H1 (cell line): Measurements from ENCODE around the gene SH3PXD2A. TPM values are rescaled to one million over a fixed set of nuclear protein-coding genes. Genes with fewer than 3 reads are reported as not detected.

Source experiments
- BRCA1 ChIP-seq: IDR thresholded peaks from 2 replicates; pipeline ENCODE4 v1.6.1; 2012; ENCODE audit warnings: low read depth, low read length, improper control_type of control experiment
- CHD1 ChIP-seq: IDR thresholded peaks from 2 replicates; pipeline ENCODE4 v1.6.1; 2012; ENCODE audit warnings: low read depth, low read length, improper control_type of control experiment
- CREB1 ChIP-seq: IDR thresholded peaks from 2 replicates; pipeline ENCODE4 v1.6.1; 2012; ENCODE audit warnings: inconsistent platforms
- EP300 ChIP-seq, 2 experiments: IDR thresholded peaks; 1 replicate in 1 of 2; 2 replicates in 1 of 2; pipeline ENCODE4 v1.6.1; 2011 to 2012; ENCODE audit warnings: low read depth in 2 of 2, low read length in 2 of 2, mild to moderate bottlenecking in 2 of 2, borderline replicate concordance in 1 of 2, inconsistent platforms in 1 of 2, moderate library complexity in 1 of 2
- HDAC6 ChIP-seq: IDR thresholded peaks from one replicate; pipeline ENCODE4 v1.7.1; 2012; ENCODE audit warnings: low read depth, mild to moderate bottlenecking, inconsistent platforms, low read length, moderate library complexity
- POLR2AphosphoS5 ChIP-seq: IDR thresholded peaks from 2 replicates; pipeline ENCODE4 v1.6.1; 2011; ENCODE audit warnings: low read depth, low read length
- SIN3A ChIP-seq, 2 experiments: IDR thresholded peaks in 1 of 2; conservative IDR thresholded peaks in 1 of 2; 2 replicates each; pipeline ENCODE4 v1.6.1; 2011 to 2012; ENCODE audit warnings: low read length in 2 of 2, improper control_type of control experiment in 1 of 2, low read depth in 1 of 2, mild to moderate bottlenecking in 1 of 2
- SP2 ChIP-seq: IDR thresholded peaks from 2 replicates; pipeline ENCODE4 v1.6.1; 2012; ENCODE audit warnings: mild to moderate bottlenecking, low read length, inconsistent platforms
- TAF1 ChIP-seq: IDR thresholded peaks from 2 replicates; pipeline ENCODE4 v1.6.1; 2011; ENCODE audit warnings: mild to moderate bottlenecking, low read depth, low read length
- TCF12 ChIP-seq: IDR thresholded peaks from 2 replicates; pipeline ENCODE4 v1.6.1; 2011; ENCODE audit warnings: low read depth, mild to moderate bottlenecking, low read length
- polyA plus RNA-seq, 7 experiments: library from polyadenylated mRNA; depleted of rRNA in 3 of 7; stranded (reverse) in 5 of 7; unstranded in 2 of 7; fragments of >200 nt in 5 of 7; fragments of 200-250 nt in 2 of 7; gene quantifications; 1 replicate in 5 of 7; 2 replicates in 1 of 7; 4 replicates in 1 of 7; pipeline versions ENCODE4 v1.2.1 to v1.2.3, GENCODE V29; 2011 to 2013; ENCODE audit warnings: missing spikeins in 2 of 7, mixed read lengths in 2 of 7
- total RNA-seq: library from RNA; stranded (reverse); fragmentation: NEBNext Ultra II Directional; extraction: Animal tissue kit (Norgen Biotek cat#: 25700); gene quantifications from 2 replicates; pipeline ENCODE4 v1.2.1, GENCODE V29; 2021
- TF ChIP-seq, protein P1 (sequence below): fragments of 300-600 bp; sonication (generic); IDR thresholded peaks from 2 replicates; pipeline ENCODE4 v1.7.1; 2012; ENCODE audit warnings: low read length, moderate library complexity, mild to moderate bottlenecking, inconsistent platforms; ENCODE audit not compliant: insufficient replicate concordance

SH3PXD2A gene
- total and polyA plus RNA-seq, 2 of the 8 experiments (the other 6 are each of a cell fraction or from before 2014, with no cell fraction given): 5.4 to 16.3 TPM

DNA sequence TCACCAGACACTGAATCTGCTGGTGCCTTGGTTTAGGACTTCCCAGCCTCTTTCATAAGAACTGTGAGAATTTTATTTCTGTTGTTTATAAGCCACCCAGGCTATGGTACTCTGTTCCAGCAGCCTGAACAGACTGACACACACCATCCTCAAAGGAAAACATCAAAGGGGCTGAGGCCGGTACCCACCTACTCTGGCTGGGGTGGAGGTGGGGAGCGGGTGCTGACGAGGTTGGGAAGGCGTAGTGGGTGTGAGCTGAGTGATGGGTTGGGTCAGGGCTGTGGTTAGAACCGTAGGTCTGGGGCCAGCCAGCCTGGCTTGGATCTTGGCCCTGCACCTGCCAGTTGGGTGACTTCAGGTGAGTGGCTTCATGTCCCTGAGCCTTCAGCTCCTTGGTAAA lies 136.3 kb downstream of the SH3PXD2A start (continued):
- TF ChIP-seq, protein P1, sequence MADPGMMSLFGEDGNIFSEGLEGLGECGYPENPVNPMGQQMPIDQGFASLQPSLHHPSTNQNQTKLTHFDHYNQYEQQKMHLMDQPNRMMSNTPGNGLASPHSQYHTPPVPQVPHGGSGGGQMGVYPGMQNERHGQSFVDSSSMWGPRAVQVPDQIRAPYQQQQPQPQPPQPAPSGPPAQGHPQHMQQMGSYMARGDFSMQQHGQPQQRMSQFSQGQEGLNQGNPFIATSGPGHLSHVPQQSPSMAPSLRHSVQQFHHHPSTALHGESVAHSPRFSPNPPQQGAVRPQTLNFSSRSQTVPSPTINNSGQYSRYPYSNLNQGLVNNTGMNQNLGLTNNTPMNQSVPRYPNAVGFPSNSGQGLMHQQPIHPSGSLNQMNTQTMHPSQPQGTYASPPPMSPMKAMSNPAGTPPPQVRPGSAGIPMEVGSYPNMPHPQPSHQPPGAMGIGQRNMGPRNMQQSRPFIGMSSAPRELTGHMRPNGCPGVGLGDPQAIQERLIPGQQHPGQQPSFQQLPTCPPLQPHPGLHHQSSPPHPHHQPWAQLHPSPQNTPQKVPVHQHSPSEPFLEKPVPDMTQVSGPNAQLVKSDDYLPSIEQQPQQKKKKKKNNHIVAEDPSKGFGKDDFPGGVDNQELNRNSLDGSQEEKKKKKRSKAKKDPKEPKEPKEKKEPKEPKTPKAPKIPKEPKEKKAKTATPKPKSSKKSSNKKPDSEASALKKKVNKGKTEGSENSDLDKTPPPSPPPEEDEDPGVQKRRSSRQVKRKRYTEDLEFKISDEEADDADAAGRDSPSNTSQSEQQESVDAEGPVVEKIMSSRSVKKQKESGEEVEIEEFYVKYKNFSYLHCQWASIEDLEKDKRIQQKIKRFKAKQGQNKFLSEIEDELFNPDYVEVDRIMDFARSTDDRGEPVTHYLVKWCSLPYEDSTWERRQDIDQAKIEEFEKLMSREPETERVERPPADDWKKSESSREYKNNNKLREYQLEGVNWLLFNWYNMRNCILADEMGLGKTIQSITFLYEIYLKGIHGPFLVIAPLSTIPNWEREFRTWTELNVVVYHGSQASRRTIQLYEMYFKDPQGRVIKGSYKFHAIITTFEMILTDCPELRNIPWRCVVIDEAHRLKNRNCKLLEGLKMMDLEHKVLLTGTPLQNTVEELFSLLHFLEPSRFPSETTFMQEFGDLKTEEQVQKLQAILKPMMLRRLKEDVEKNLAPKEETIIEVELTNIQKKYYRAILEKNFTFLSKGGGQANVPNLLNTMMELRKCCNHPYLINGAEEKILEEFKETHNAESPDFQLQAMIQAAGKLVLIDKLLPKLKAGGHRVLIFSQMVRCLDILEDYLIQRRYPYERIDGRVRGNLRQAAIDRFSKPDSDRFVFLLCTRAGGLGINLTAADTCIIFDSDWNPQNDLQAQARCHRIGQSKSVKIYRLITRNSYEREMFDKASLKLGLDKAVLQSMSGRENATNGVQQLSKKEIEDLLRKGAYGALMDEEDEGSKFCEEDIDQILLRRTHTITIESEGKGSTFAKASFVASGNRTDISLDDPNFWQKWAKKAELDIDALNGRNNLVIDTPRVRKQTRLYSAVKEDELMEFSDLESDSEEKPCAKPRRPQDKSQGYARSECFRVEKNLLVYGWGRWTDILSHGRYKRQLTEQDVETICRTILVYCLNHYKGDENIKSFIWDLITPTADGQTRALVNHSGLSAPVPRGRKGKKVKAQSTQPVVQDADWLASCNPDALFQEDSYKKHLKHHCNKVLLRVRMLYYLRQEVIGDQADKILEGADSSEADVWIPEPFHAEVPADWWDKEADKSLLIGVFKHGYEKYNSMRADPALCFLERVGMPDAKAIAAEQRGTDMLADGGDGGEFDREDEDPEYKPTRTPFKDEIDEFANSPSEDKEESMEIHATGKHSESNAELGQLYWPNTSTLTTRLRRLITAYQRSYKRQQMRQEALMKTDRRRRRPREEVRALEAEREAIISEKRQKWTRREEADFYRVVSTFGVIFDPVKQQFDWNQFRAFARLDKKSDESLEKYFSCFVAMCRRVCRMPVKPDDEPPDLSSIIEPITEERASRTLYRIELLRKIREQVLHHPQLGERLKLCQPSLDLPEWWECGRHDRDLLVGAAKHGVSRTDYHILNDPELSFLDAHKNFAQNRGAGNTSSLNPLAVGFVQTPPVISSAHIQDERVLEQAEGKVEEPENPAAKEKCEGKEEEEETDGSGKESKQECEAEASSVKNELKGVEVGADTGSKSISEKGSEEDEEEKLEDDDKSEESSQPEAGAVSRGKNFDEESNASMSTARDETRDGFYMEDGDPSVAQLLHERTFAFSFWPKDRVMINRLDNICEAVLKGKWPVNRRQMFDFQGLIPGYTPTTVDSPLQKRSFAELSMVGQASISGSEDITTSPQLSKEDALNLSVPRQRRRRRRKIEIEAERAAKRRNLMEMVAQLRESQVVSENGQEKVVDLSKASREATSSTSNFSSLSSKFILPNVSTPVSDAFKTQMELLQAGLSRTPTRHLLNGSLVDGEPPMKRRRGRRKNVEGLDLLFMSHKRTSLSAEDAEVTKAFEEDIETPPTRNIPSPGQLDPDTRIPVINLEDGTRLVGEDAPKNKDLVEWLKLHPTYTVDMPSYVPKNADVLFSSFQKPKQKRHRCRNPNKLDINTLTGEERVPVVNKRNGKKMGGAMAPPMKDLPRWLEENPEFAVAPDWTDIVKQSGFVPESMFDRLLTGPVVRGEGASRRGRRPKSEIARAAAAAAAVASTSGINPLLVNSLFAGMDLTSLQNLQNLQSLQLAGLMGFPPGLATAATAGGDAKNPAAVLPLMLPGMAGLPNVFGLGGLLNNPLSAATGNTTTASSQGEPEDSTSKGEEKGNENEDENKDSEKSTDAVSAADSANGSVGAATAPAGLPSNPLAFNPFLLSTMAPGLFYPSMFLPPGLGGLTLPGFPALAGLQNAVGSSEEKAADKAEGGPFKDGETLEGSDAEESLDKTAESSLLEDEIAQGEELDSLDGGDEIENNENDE: no peak
- TF ChIP-seq CHD1 (no peak), TCF12 (no peak), TAF1 (no peak), SP2 (no peak), SIN3A (conservative IDR thresholded peaks at IDR 0.05 in 1 of 2, IDR thresholded peaks at IDR 0.05 in 1 of 2; ENCODE audit: low read depth in 1 of 2, low read length in 2 of 2) (no peak), EP300 (IDR thresholded peaks at IDR 0.05; ENCODE audit: borderline replicate concordance in 1 of 2, low read depth in 2 of 2, low read length in 2 of 2) (no peak), HDAC6 (no peak), BRCA1 (no peak), POLR2AphosphoS5 (no peak), CREB1 (no peak)
- TF ChIP-seq, all 59 proteins: peak for 0
